ENCODE results near the gene HOXC5. TPM values are rescaled to one million over a fixed set of nuclear protein-coding genes. Genes with fewer than 3 reads are reported as not detected.
A peak's percentile ranks its signal among the peaks of the same experiment; 100 is the strongest.

The HOXC5 gene
- total RNA-seq, 1 donor from 2014 or later, result not detected

DNA sequence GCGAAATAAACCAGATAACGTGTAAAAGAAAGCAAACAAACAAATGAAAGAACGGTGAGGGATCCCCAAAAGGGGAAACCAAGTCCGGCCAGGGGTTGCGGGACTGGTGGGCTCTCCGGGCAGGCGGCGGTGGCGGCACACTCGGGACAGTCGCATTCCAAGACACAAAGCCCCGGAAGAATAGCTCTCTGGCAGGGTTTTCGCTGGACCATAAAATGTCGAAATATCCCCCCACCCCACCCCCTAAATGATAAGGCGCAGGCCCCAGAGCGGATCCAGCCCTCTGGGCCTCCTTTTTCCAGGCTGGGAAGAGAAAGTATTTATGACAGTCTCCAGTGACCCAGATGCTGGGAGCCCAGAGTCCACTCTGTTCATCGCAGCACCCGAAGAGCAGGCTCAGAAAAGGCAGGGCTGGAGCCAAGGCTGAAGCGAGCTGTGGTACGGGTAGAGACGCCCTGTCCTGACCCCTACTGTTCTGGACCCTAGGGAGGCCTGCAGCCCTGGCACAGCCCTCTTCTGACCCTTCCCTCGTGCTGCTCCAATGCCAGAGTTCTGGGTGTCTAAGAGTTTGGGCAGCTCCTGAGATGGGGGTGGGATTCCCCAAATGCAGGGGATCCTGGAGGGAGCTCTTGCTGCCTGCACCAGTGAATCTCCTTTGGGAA, 26.2 kb upstream of the HOXC5 start:
- TF ChIP-seq, protein P1, sequence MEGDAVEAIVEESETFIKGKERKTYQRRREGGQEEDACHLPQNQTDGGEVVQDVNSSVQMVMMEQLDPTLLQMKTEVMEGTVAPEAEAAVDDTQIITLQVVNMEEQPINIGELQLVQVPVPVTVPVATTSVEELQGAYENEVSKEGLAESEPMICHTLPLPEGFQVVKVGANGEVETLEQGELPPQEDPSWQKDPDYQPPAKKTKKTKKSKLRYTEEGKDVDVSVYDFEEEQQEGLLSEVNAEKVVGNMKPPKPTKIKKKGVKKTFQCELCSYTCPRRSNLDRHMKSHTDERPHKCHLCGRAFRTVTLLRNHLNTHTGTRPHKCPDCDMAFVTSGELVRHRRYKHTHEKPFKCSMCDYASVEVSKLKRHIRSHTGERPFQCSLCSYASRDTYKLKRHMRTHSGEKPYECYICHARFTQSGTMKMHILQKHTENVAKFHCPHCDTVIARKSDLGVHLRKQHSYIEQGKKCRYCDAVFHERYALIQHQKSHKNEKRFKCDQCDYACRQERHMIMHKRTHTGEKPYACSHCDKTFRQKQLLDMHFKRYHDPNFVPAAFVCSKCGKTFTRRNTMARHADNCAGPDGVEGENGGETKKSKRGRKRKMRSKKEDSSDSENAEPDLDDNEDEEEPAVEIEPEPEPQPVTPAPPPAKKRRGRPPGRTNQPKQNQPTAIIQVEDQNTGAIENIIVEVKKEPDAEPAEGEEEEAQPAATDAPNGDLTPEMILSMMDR (IDR thresholded peaks at IDR 0.05), result no peak
- Mint-ChIP-seq H3K4me1 (peaks cover 29% of the 10 kb centered on the region), H3K36me3 (ENCODE audit: low read depth) (no peaks in the 10 kb centered on the region), H3K27ac (no peak overlapping the region), H3K9me3 (no peaks in the 10 kb centered on the region), H3K27me3 (peaks cover 77% of the 10 kb centered on the region), H3K4me3 (peak overlapping the region; percentile 78)
- POLR2A ChIA-PET, result interaction anchor here (1.0 to 1.7 kb wide), 2 partner anchors 182 to 201 kb away, joined by 3 to 7 read pairs; partner anchors contain the start of gene SMUG1
- no peak for DNase-seq
- CTCF ChIA-PET, result interaction anchor here (0.9 to 7.4 kb wide), 13 partner anchors 11 to 212 kb away, joined by 3 to 78 read pairs (median 7); partner anchors contain the start of genes HOXC10, HOXC4, HOXC5 and HOXC6
- intact Hi-C loops (cut with micrococcal nuclease), result loop anchor here (1.0 to 10.0 kb wide), 9 partner anchors 11 to 388 kb away; partner anchors contain the start of genes CISTR and HOXC5
- no peak for ATAC-seq (ENCODE audit: low read depth)

DNA sequence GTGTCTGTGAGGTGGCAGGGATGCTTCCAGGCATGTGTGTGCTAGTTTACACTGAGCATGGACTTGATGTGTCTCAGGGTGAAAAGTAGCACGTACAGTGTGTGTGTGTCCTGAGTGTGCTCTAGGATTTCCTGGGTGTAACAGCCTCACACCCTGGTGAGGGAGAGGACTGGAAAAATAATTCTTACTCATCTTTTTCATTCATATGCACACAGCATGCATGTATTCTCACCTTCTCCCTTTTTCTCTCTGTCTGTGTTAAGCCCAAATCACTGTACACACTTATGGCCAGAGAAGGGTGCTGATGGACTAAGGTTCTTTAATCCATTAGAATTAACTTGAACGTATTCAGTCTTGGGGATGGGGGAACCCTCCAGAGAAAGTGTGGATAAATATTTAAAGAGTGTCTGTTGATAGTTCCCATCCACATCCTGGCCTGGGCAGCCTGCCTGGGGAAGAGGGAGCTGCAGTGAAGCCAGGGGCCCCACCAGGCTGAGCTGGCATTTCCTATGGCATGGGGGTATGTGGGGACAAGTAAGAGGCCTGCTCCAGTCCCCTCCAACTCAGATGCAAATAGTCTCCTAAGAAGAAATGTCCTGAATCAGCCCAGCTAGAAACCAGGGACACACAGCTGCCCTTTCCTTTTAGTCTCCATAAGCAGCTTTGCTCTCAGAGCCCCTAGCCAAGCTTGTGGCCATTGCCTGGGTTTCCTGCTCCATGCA, 25.2 kb upstream of the HOXC5 start:
- DNase-seq, result no peak
- CTCF ChIA-PET, result interaction anchor here (0.9 to 7.4 kb wide), 5 partner anchors 21 to 199 kb away, joined by 3 to 78 read pairs (median 8); partner anchors contain the start of genes HOXC5, HOXC6 and SMUG1
- Mint-ChIP-seq H3K27ac (no peak overlapping the region), H3K4me3 (no peak overlapping the region), H3K9me3 (no peaks in the 10 kb centered on the region), H3K27me3 (peaks cover 73% of the 10 kb centered on the region), H3K4me1 (peaks cover 29% of the 10 kb centered on the region), H3K36me3 (ENCODE audit: low read depth) (no peaks in the 10 kb centered on the region)
- TF ChIP-seq, protein P1 (IDR thresholded peaks at IDR 0.05), result no peak
- ATAC-seq (ENCODE audit: low read depth), result no peak
- POLR2A ChIA-PET, result no interaction called here
- intact Hi-C loops (cut with micrococcal nuclease), result loop anchor here (2.0 to 10.0 kb wide), 5 partner anchors 25 to 387 kb away; partner anchors contain the start of genes CISTR and HOXC5

DNA sequence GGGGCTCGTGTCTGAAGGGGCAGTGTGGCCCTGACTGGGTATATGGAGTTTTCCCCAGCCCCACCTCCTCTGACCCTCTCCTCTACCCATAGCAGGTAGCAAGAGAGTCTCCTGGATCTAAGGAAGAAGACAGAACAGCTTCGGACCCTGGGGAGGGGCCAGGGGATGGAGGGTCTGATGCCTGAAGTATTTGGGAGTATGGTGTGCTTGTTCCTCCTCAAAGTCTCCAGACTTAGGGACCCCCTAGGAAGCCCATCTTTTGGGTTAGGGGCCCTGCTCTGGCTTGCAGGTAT, 24.6 kb upstream of the HOXC5 start:
- no peak overlapping the region for H3K27ac Mint-ChIP-seq
- intact Hi-C loops (cut with micrococcal nuclease), result loop anchor here (5.0 to 10.0 kb wide), 4 partner anchors 39 to 387 kb away; partner anchors contain the start of gene CISTR
- H3K9me3 Mint-ChIP-seq, result no peaks in the 10 kb centered on the region
- no peak for ATAC-seq (ENCODE audit: low read depth)
- no peak for DNase-seq
- peaks cover 29% of the 10 kb centered on the region for H3K4me1 Mint-ChIP-seq
- POLR2A ChIA-PET, result no interaction called here
- CTCF ChIA-PET, result interaction anchor here (1.0 to 7.4 kb wide), 4 partner anchors 24 to 199 kb away, joined by 5 to 78 read pairs (median 37); partner anchors contain the start of genes HOXC5 and SMUG1
- no peaks in the 10 kb centered on the region for H3K36me3 Mint-ChIP-seq (ENCODE audit: low read depth)
- no peak overlapping the region for H3K4me3 Mint-ChIP-seq
- TF ChIP-seq, protein P1 (IDR thresholded peaks at IDR 0.05), result no peak
- H3K27me3 Mint-ChIP-seq, result peaks cover 73% of the 10 kb centered on the region

DNA sequence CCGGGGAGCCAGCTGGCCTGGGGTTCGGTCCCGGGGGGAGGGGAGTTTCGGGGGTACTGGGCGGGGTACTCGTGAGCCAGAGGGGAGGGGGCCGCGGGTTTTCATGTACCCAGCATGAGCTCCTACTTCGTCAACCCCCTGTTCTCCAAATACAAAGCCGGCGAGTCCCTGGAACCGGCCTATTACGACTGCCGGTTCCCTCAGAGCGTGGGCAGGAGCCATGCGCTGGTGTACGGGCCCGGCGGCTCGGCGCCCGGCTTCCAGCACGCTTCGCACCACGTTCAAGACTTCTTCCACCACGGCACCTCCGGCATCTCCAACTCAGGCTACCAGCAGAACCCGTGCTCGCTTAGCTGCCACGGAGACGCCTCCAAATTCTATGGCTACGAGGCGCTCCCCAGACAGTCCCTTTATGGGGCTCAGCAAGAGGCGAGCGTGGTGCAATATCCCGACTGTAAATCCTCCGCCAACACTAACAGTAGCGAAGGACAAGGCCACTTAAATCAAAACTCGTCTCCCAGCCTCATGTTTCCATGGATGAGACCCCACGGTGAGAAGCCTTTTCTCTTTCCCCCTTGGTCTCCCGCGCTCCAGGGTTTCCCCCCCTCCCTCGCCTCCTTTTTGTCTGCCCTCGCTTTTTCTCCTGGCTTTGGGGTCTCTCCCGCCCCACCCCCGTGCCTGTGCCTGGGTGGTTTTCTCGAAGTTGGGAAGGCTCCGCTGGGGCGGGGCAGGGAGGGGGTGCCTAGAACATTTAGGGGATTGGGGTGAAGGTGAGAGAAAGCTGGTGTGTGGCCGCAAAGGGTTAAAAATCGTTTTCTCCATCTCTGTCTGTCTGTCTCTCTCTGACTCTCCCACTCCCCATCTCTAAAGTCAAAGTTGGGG, 23.4 kb upstream of the HOXC5 start:
- POLR2A ChIA-PET, result interaction anchor here (1.0 to 1.2 kb wide), 3 partner anchors 8 to 14 kb away, joined by 3 to 9 read pairs (median 9); no protein-coding TSS in a partner anchor
- no peak overlapping the region for H3K27ac Mint-ChIP-seq

More for the DNA sequence above, 23.4 kb upstream of the HOXC5 start:
- Mint-ChIP-seq H3K36me3 (ENCODE audit: low read depth) (no peaks in the 10 kb centered on the region), H3K9me3 (no peaks in the 10 kb centered on the region), H3K4me3 (peak overlapping the region; percentile 72), H3K27me3 (peaks cover 72% of the 10 kb centered on the region), H3K4me1 (peaks cover 29% of the 10 kb centered on the region)
- CTCF ChIA-PET, result interaction anchor here (0.9 to 7.4 kb wide), 5 partner anchors 23 to 198 kb away, joined by 3 to 78 read pairs (median 8); partner anchors contain the start of genes HOXC5 and SMUG1
- TF ChIP-seq, protein P1 (IDR thresholded peaks at IDR 0.05), result no peak
- peak; percentile 42 for ATAC-seq (ENCODE audit: low read depth)
- intact Hi-C loops (cut with micrococcal nuclease), result loop anchor here (5.0 to 10.0 kb wide), 4 partner anchors 38 to 385 kb away; partner anchors contain the start of gene CISTR
- no peak for DNase-seq
